GM12878 (cell line): ENCODE results near the gene AKT1. TPM values are rescaled to one million over a fixed set of nuclear protein-coding genes. Genes with fewer than 3 reads are reported as not detected.

Experiments used
- ATAC-seq: fragments of 200-7000 bp; cut with Tn5 transposase; 3 replicates; pipeline ENCODE4 v1.9.1; 2020; ENCODE audit warnings: mild to moderate bottlenecking, moderate library complexity
- BruUV-seq: library from RNA; stranded (reverse); fragments of 400-500 nt; replicated peaks from 2 replicates; lab custom pipeline; 2021; lab: Mats Ljungman, UMichigan
- CTCF ChIA-PET: fragments of 300-600 bp; sonication (Branson Sonifier 250); formaldehyde crosslinking; extraction: SDS; loops from one replicate; lab custom pipeline; 2021; ENCODE audit warnings: inconsistent platforms; lab: Yijun Ruan, JAX
- POLR2A ChIA-PET: fragments of 350-600 bp; formaldehyde crosslinking; extraction: SDS; loops from one replicate; lab custom pipeline; 2021; ENCODE audit warnings: inconsistent platforms; lab: Charles Lee
- RAD21 ChIA-PET: fragments of 300-600 bp; sonication (Branson Sonifier 250); formaldehyde crosslinking; loops from one replicate; lab custom pipeline; 2023; ENCODE audit warnings: antibody characterized with exemption; ENCODE audit not compliant: unreplicated experiment; lab: Charles Lee
- SMC1A ChIA-PET: fragments of 300-600 bp; sonication (Branson Sonifier 250); formaldehyde crosslinking; loops from one replicate; lab custom pipeline; 2023; ENCODE audit not compliant: unreplicated experiment, uncharacterized antibody; lab: Charles Lee
- DNase-seq: peaks from one replicate; pipeline ENCODE4 v3.0.0-alpha.2; 2011; ENCODE audit warnings: low read depth, low spot score
- FAIRE-seq: peaks from 3 replicates; lab custom pipeline; 2011; peaks lifted over from hg19 to GRCh38; lab: Jason Lieb, UNC
- H2AFZ ChIP-seq: 2 replicates; pipeline ENCODE4 v1.6.0; 2011; ENCODE audit warnings: low read depth, low read length, control low read depth; ENCODE audit not compliant: control insufficient read depth
- H3K27ac ChIP-seq: 2 replicates; pipeline ENCODE4 v1.5.1; 2011; ENCODE audit warnings: control low read depth; ENCODE audit not compliant: control insufficient read depth, insufficient read depth
- H3K27me3 ChIP-seq, 2 experiments: replicated peaks in 1 of 2; 2 replicates each; pipeline versions ENCODE4 v1.6.0 to v1.6.1; 2011; ENCODE audit warnings: low read length in 1 of 2; ENCODE audit not compliant: control insufficient read depth in 2 of 2, insufficient read depth in 2 of 2
- H3K36me3 ChIP-seq, 2 experiments: 2 replicates each; pipeline ENCODE4 v1.5.1; 2011; ENCODE audit warnings: low read length in 1 of 2; ENCODE audit not compliant: control insufficient read depth in 2 of 2, insufficient read depth in 2 of 2
- H3K4me1 ChIP-seq: 2 replicates; pipeline ENCODE4 v1.6.1; 2011; ENCODE audit warnings: mild to moderate bottlenecking, low read length, moderate library complexity, mixed read lengths; ENCODE audit not compliant: control insufficient read depth, insufficient read depth
- H3K4me2 ChIP-seq: 2 replicates; pipeline ENCODE4 v1.6.0; 2011; ENCODE audit warnings: control low read depth; ENCODE audit not compliant: control insufficient read depth, insufficient read depth
- H3K4me3 ChIP-seq: fragments of 200-600 bp; sonication (generic); 2 replicates; pipeline ENCODE4 v1.5.1; 2016
- H3K79me2 ChIP-seq: 2 replicates; pipeline ENCODE4 v1.6.0; 2011; ENCODE audit warnings: low read length; ENCODE audit not compliant: control insufficient read depth, insufficient read depth
- H3K9ac ChIP-seq: 2 replicates; pipeline ENCODE4 v1.8.0; 2011; ENCODE audit warnings: low read length, control low read depth, mixed read lengths; ENCODE audit not compliant: control insufficient read depth, insufficient read depth
- H3K9me3 ChIP-seq: replicated peaks from 3 replicates; pipeline ENCODE4 v1.5.1; 2011; ENCODE audit warnings: mild to moderate bottlenecking, low read length; ENCODE audit not compliant: control insufficient read depth, insufficient read depth
- H4K20me1 ChIP-seq: 2 replicates; pipeline ENCODE4 v1.6.0; 2011; ENCODE audit not compliant: control insufficient read depth, insufficient read depth
- BRCA1 ChIP-seq: IDR thresholded peaks from 2 replicates; pipeline ENCODE4 v1.6.1; 2011; ENCODE audit warnings: low read depth, low read length, improper control_type of control experiment
- CHD2 ChIP-seq: IDR thresholded peaks from 2 replicates; pipeline ENCODE4 v1.6.1; 2011; ENCODE audit warnings: low read depth, low read length, improper control_type of control experiment, borderline replicate concordance
- EGR1 ChIP-seq, 2 experiments: IDR thresholded peaks; 1 replicate in 1 of 2; 2 replicates in 1 of 2; pipeline ENCODE4 v1.6.1; 2011 to 2012; ENCODE audit warnings: low read depth in 2 of 2, low read length in 2 of 2, borderline replicate concordance in 1 of 2, mild to moderate bottlenecking in 1 of 2, moderate library complexity in 1 of 2
- FOXM1 ChIP-seq: IDR thresholded peaks from 2 replicates; pipeline ENCODE4 v1.6.1; 2012; ENCODE audit warnings: low read depth, mild to moderate bottlenecking, inconsistent platforms, low read length, moderate library complexity
- GATAD2B ChIP-seq: fragments of 450-650 bp; conservative IDR thresholded peaks from 2 replicates; pipeline ENCODE4 v1.6.1; 2017; ENCODE audit warnings: low read depth, mild to moderate bottlenecking, moderate library complexity
- MXI1 ChIP-seq: fragments of 150-350 bp; IDR thresholded peaks from 2 replicates; pipeline ENCODE4 v1.6.1; 2011; ENCODE audit warnings: low read depth, mild to moderate bottlenecking, inconsistent platforms, low read length, improper control_type of control experiment
- NR2F1 ChIP-seq: fragments of 450-650 bp; conservative IDR thresholded peaks from 2 replicates; pipeline ENCODE4 v1.6.1; 2017; ENCODE audit warnings: mild to moderate bottlenecking
- RAD21 ChIP-seq: IDR thresholded peaks from 2 replicates; pipeline ENCODE4 v1.6.1; 2011; ENCODE audit warnings: mild to moderate bottlenecking, low read depth, low read length, moderate library complexity; ENCODE audit not compliant: insufficient read depth
- RB1 ChIP-seq: fragments of 450-650 bp; formaldehyde crosslinking; IDR thresholded peaks from 2 replicates; pipeline ENCODE4 v1.6.1; 2017; ENCODE audit warnings: mild to moderate bottlenecking, borderline replicate concordance
- SREBF1 ChIP-seq: IDR thresholded peaks from 2 replicates; pipeline ENCODE4 v1.6.1; 2012; ENCODE audit warnings: mild to moderate bottlenecking, low read length
- TAF1 ChIP-seq: IDR thresholded peaks from 2 replicates; pipeline ENCODE4 v1.6.1; 2011; ENCODE audit warnings: mild to moderate bottlenecking, low read depth, low read length, borderline replicate concordance
- ZBTB11 ChIP-seq: fragments of 450-650 bp; formaldehyde crosslinking; IDR thresholded peaks from 2 replicates; pipeline ENCODE4 v1.5.0; 2022; ENCODE audit warnings: mild to moderate bottlenecking, missing genetic modification characterization
- ZNF384 ChIP-seq: IDR thresholded peaks from 2 replicates; pipeline ENCODE4 v1.6.1; 2012; ENCODE audit warnings: low read depth, mild to moderate bottlenecking, low read length, improper control_type of control experiment, borderline replicate concordance
- WGBS: methylation state at CpG from one replicate; pipeline ENCODE4 v1.1.6; 2016; ENCODE audit warnings: low lambda C conversion rate; ENCODE audit not compliant: insufficient replicate concordance, insufficient coverage; ENCODE audit errors: missing lambda C conversion rate; 5-methylcytosine and 5-hydroxymethylcytosine counted together
- in situ Hi-C: fragments of 300-500 bp; cut with MboI; formaldehyde crosslinking; loops from 9 replicates; pipeline ENCODE4 v1.14.3; 2018; ENCODE audit warnings: mixed read lengths
- intact Hi-C: fragments of 100-400 bp; cut with micrococcal nuclease; formaldehyde crosslinking; loops from one replicate; pipeline ENCODE4 v1.14.2; 2022; ENCODE audit not compliant: unreplicated experiment
- polyA plus RNA-seq, 11 experiments: library from polyadenylated mRNA; depleted of rRNA in 4 of 11; unstranded in 6 of 11; stranded (reverse) in 5 of 11; fragments of >200 nt; fragmentation: Nextera tagmentation in 4 of 11; fragmentation: Illumina TruSeq in 1 of 11; extraction: Ambion mirVana in 4 of 11; extraction: Trizol in 1 of 11; gene quantifications; 1 replicate in 1 of 11; 2 replicates in 10 of 11; pipeline versions ENCODE4 v1.2.1 to v1.2.3, GENCODE V29; 2011 to 2016; ENCODE audit warnings: inconsistent platforms in 2 of 11, missing spikeins in 2 of 11, low read depth in 1 of 11
- total RNA-seq, 4 experiments: library from RNA; depleted of rRNA in 3 of 4; stranded (reverse); fragments of >200 nt in 3 of 4; fragmentation: Illumina TruSeq in 1 of 4; extraction: Trizol in 1 of 4; gene quantifications; 2 replicates each; pipeline versions ENCODE4 v1.2.1 to v1.2.3, GENCODE V29; 2013 to 2021
- TF ChIP-seq, protein P1 (sequence below): fragments of 450-650 bp; IDR thresholded peaks from 2 replicates; pipeline ENCODE4 v1.6.1; 2017; ENCODE audit warnings: mild to moderate bottlenecking, moderate library complexity

AKT1 gene
- total and polyA plus RNA-seq, 10 of the 15 experiments (the other 5 are each of a cell fraction or from before 2014, with no cell fraction given), result 0.63 to 110 (median 58.9) TPM

GRCh38 chr14:104800015-104800770 is 4.6 kb upstream of the AKT1 start:
- ChIA-PET RAD21 (no interaction called here), POLR2A (no interaction called here), SMC1A (interaction anchor here (1.6 kb wide), 1 partner anchor 17 kb away, joined by 3 read pairs; no protein-coding TSS in a partner anchor), CTCF (no interaction called here)
- WGBS, result 9% methylated on average over 21 of the region's 83 CpGs
- DNase-seq (no peak), ATAC-seq (peak; percentile 75), FAIRE-seq (no peak)
- Histone ChIP-seq H3K27ac (no peak overlapping the region), H3K4me2 (peak overlapping the region; percentile 97), H3K79me2 (no peaks in the 10 kb centered on the region; the same call in 1 of the 2 replicates), H3K27me3 (peaks cover 0 to 3% of the 10 kb centered on the region in 2 experiments; a peak in 2 of 4 replicates), H4K20me1 (no peaks in the 10 kb centered on the region), H2AFZ (peak overlapping the region; percentile 69), H3K4me3 (no peak overlapping the region), H3K9ac (peak overlapping the region; percentile 22; the same call in 1 of the 2 replicates), H3K9me3 (no peaks in the 10 kb centered on the region), H3K36me3 (no peaks in the 10 kb centered on the region), H3K4me1 (peaks cover 17% of the 10 kb centered on the region)
- intact Hi-C loops, result no loop called here
- in situ Hi-C loops, result no loop called here
- no TSS peak for BruUV-seq
- TF ChIP-seq EGR1 (IDR thresholded peaks at IDR 0.05; ENCODE audit: borderline replicate concordance in 1 of 2, low read depth in 2 of 2, low read length in 2 of 2), result peak in 1 of 2 experiments; percentile 48; a peak in 2 of 3 replicates
- 0 out of 2 replicates have a peak, but pooled peaks have one; percentile 22 for TF ChIP-seq BRCA1
- no peak for TF ChIP-seq ZNF384
- TF ChIP-seq FOXM1, result no peak
- no peak for TF ChIP-seq TAF1
- no peak for TF ChIP-seq RB1
- TF ChIP-seq GATAD2B, result no peak
- TF ChIP-seq NR2F1, result no peak; the same call in 1 of the 2 replicates
- no peak for TF ChIP-seq MXI1
- TF ChIP-seq RAD21, result no peak
- TF ChIP-seq CHD2, result peak; percentile 81; the same call in 1 of the 2 replicates
- TF ChIP-seq, protein P1, sequence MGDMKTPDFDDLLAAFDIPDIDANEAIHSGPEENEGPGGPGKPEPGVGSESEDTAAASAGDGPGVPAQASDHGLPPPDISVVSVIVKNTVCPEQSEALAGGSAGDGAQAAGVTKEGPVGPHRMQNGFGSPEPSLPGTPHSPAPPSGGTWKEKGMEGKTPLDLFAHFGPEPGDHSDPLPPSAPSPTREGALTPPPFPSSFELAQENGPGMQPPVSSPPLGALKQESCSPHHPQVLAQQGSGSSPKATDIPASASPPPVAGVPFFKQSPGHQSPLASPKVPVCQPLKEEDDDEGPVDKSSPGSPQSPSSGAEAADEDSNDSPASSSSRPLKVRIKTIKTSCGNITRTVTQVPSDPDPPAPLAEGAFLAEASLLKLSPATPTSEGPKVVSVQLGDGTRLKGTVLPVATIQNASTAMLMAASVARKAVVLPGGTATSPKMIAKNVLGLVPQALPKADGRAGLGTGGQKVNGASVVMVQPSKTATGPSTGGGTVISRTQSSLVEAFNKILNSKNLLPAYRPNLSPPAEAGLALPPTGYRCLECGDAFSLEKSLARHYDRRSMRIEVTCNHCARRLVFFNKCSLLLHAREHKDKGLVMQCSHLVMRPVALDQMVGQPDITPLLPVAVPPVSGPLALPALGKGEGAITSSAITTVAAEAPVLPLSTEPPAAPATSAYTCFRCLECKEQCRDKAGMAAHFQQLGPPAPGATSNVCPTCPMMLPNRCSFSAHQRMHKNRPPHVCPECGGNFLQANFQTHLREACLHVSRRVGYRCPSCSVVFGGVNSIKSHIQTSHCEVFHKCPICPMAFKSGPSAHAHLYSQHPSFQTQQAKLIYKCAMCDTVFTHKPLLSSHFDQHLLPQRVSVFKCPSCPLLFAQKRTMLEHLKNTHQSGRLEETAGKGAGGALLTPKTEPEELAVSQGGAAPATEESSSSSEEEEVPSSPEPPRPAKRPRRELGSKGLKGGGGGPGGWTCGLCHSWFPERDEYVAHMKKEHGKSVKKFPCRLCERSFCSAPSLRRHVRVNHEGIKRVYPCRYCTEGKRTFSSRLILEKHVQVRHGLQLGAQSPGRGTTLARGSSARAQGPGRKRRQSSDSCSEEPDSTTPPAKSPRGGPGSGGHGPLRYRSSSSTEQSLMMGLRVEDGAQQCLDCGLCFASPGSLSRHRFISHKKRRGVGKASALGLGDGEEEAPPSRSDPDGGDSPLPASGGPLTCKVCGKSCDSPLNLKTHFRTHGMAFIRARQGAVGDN, result no peak
- TF ChIP-seq ZBTB11, result no peak
- TF ChIP-seq SREBF1, result no peak
